Kidney epithelial cell (primary cell): ENCODE measurements around the gene NTHL1. TPM values are rescaled to one million over a fixed set of nuclear protein-coding genes. Genes with fewer than 3 reads are reported as not detected.
A peak's percentile ranks its signal among the peaks of the same experiment; 100 is the strongest.

Source experiments
- DNase-seq: peaks from one replicate; pipeline ENCODE4 v3.0.0-alpha.2; 2010; ENCODE audit warnings: low read depth
- H3K27me3 ChIP-seq: 2 replicates; pipeline ENCODE4 v1.6.0; 2011; ENCODE audit warnings: low read length; ENCODE audit not compliant: control insufficient read depth, insufficient read depth
- H3K36me3 ChIP-seq: 2 replicates; pipeline ENCODE4 v1.5.1; 2011; ENCODE audit warnings: low read length; ENCODE audit not compliant: control insufficient read depth, insufficient read depth
- H3K4me3 ChIP-seq: 2 replicates; pipeline ENCODE4 v1.5.1; 2011; ENCODE audit warnings: low read depth, mild to moderate bottlenecking, control low read depth, low read length
- CTCF ChIP-seq: IDR thresholded peaks from 2 replicates; pipeline ENCODE4 v1.5.1; 2011; ENCODE audit warnings: mild to moderate bottlenecking, moderate library complexity, low read length, control low read depth, inconsistent platforms; ENCODE audit not compliant: insufficient read depth, poor library complexity, severe bottlenecking
- total RNA-seq: library from RNA; depleted of rRNA; stranded (reverse); fragments of >200 nt; gene quantifications from 2 replicates; pipeline ENCODE4 v1.2.3, GENCODE V29; 2015

The NTHL1 gene
- total RNA-seq, 1 donor from 2014 or later: 44.1 TPM

- Histone ChIP-seq H3K36me3 (peaks cover 5% of the 10 kb centered on the region), H3K4me3 (peak overlapping the region; percentile 31), H3K27me3 (peaks cover 29% of the 10 kb centered on the region)
- no peak for TF ChIP-seq CTCF
- no peak for DNase-seq
Measured at GRCh38 chr16:1990351-1991134, 57.1 kb downstream of the NTHL1 start.

DNA sequence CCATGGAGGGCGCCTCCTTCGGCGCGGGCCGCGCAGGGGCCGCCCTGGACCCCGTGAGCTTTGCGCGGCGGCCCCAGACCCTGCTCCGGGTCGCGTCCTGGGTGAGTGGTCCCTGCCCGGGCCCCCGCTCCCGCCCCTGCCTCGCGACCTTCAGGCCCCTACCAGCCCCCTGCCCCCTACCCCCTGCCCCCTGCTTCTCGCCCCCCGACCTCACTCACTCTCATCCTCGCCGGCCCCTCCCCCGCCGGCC, 57.6 kb downstream of the NTHL1 start:
- Histone ChIP-seq H3K36me3 (peaks cover 5% of the 10 kb centered on the region), H3K27me3 (peaks cover 29% of the 10 kb centered on the region), H3K4me3 (peak overlapping the region; percentile 31)
- no peak for TF ChIP-seq CTCF
- DNase-seq: no peak

Other genes starting within 250 kb of the NTHL1 start
- gene HAGH, start 221.0 kb downstream of the NTHL1 start, total RNA-seq: 62.8 and 98.4 TPM in 2 replicates
- 59.7 and 77.3 TPM in 2 replicates for gene FAHD1, start 220.6 kb downstream of the NTHL1 start, total RNA-seq
- gene MEIOB, start 175.7 kb downstream of the NTHL1 start, total RNA-seq: 5.0 and 6.2 TPM in 2 replicates
- gene HS3ST6, start 129.4 kb downstream of the NTHL1 start, total RNA-seq: 0.89 and 0.92 TPM in 2 replicates
- 11.7 and 12.0 TPM in 2 replicates for gene MSRB1, start 104.6 kb downstream of the NTHL1 start, total RNA-seq
- not detected in 2 replicates for gene RPL3L, start 93.1 kb downstream of the NTHL1 start, total RNA-seq
- gene NDUFB10, start 88.3 kb downstream of the NTHL1 start, total RNA-seq: 280 and 289 TPM in 2 replicates
- gene RPS2, start 83.0 kb downstream of the NTHL1 start, total RNA-seq: 4,278 and 4,383 TPM in 2 replicates
- gene RNF151, start 81.0 kb downstream of the NTHL1 start, total RNA-seq: not detected in 2 replicates
- 53.5 and 70.3 TPM in 2 replicates for gene TBL3, start 75.8 kb downstream of the NTHL1 start, total RNA-seq
- 0.96 TPM in 1 of 2 replicates, not detected in the other for gene NOXO1, start 66.4 kb downstream of the NTHL1 start, total RNA-seq
- 30.2 and 32.7 TPM in 2 replicates for gene GFER, start 63.6 kb downstream of the NTHL1 start, total RNA-seq
- 11.3 and 20.1 TPM in 2 replicates for gene SYNGR3, start 57.9 kb downstream of the NTHL1 start, total RNA-seq
- 48.1 and 57.7 TPM in 2 replicates for gene ZNF598, start 38.0 kb downstream of the NTHL1 start, total RNA-seq
- gene NPW, start 28.0 kb downstream of the NTHL1 start, total RNA-seq: not detected in 2 replicates
- gene NHERF2, start 20.9 kb downstream of the NTHL1 start, total RNA-seq: 27.5 and 46.3 TPM in 2 replicates
- gene TSC2, start 151 bp upstream of the NTHL1 start, total RNA-seq: 67.9 and 104 TPM in 2 replicates
- gene PKD1, start 88.1 kb upstream of the NTHL1 start, total RNA-seq: 85.6 and 102 TPM in 2 replicates
- gene RAB26, start 100.8 kb upstream of the NTHL1 start, total RNA-seq: 0.54 and 0.68 TPM in 2 replicates
- 82.7 and 83.9 TPM in 2 replicates for gene TRAF7, start 107.9 kb upstream of the NTHL1 start, total RNA-seq
- 0.07 and 0.08 TPM in 2 replicates for gene CASKIN1, start 148.8 kb upstream of the NTHL1 start, total RNA-seq
- 77.2 and 102 TPM in 2 replicates for gene MLST8, start 157.6 kb upstream of the NTHL1 start, total RNA-seq
- gene BRICD5, start 163.0 kb upstream of the NTHL1 start, total RNA-seq: 2.0 and 4.2 TPM in 2 replicates
- gene PGP, start 167.0 kb upstream of the NTHL1 start, total RNA-seq: 15.7 and 17.7 TPM in 2 replicates
- gene E4F1, start 175.8 kb upstream of the NTHL1 start, total RNA-seq: 28.6 and 36.9 TPM in 2 replicates
- 0.21 and 2.3 TPM in 2 replicates for gene DNASE1L2, start 188.6 kb upstream of the NTHL1 start, total RNA-seq
- gene ECI1, start 203.8 kb upstream of the NTHL1 start, total RNA-seq: 81.7 and 86.7 TPM in 2 replicates
- 243 and 268 TPM in 2 replicates for gene RNPS1, start 220.3 kb upstream of the NTHL1 start, total RNA-seq